ENCODE measurements around the gene CYP11A1.
"Not testable (repeated sequence)": the region's sequence is repeated elsewhere in the genome, so short reads cannot be mapped to it uniquely, and the experiment has no call there.

CYP11A1 gene

DNA sequence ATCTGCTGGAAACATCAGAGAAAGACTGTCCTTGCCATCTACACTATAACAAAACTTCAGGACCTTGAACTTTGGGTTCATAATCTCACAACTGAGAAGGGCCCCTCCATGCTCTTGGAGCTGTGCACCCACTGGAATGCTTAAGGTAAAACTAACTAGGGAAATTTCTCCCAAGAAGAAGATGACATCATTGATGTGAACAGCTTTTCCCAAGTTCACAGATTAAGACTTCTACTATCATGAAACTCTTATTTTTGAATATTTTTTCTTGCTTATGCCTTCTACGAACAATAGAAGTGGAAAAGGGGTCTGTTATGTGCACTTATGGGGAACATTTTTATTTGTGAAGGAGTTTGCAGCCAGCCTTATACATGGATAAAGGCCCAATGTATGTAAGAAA lies 5.0 kb downstream of the CYP11A1 start:
- Histone ChIP-seq H3K4ac (ENCODE audit: low read depth, low read length) (no peak overlapping the region), H3K4me2 (ENCODE audit: low read length) (no peak overlapping the region), H3K9ac (ENCODE audit: low read length) (no peak overlapping the region), H2BK5ac (ENCODE audit: low read depth, low read length, poor library complexity) (no peak overlapping the region), H3K36me3 (ENCODE audit: control insufficient read depth in 1 of 2, insufficient read depth in 2 of 2, low read length in 2 of 2) (peaks cover 0 to 1% of the 10 kb centered on the region in 2 experiments), H3K23ac (ENCODE audit: low read length) (no peak overlapping the region), H3K27ac (ENCODE audit: low read depth, low read length) (no peak overlapping the region), H3K14ac (ENCODE audit: low read length) (no peak overlapping the region), H3K9me3 (ENCODE audit: insufficient read depth, low read depth, low read length) (no peaks in the 10 kb centered on the region), H3K4me3 (ENCODE audit: low read depth, low read length) (no peak overlapping the region), H2BK12ac (ENCODE audit: low read length) (no peak overlapping the region), H2BK120ac (ENCODE audit: insufficient read depth, low read length, poor library complexity) (no peak overlapping the region), H3K79me1 (ENCODE audit: low read length) (peaks cover 25% of the 10 kb centered on the region), H4K91ac (ENCODE audit: low read depth, low read length) (no peak overlapping the region), H2AK5ac (ENCODE audit: low read length) (no peak overlapping the region), H3K18ac (ENCODE audit: low read length) (no peak overlapping the region), H3K27me3 (ENCODE audit: insufficient read depth, low read length) (no peaks in the 10 kb centered on the region), H4K12ac (ENCODE audit: low read depth, low read length) (no peak overlapping the region), H3K79me2 (ENCODE audit: control insufficient read depth, insufficient read depth, low read length, poor library complexity) (peaks cover 12% of the 10 kb centered on the region), H4K8ac (ENCODE audit: low read depth, low read length) (no peak overlapping the region), H3K4me1 (ENCODE audit: control insufficient read depth in 1 of 2, insufficient read depth in 2 of 2, low read length in 2 of 2) (peaks cover 10 to 13% of the 10 kb centered on the region in 2 experiments), H2AFZ (ENCODE audit: insufficient read depth, low read length, poor library complexity) (no peak overlapping the region)
- no peak for DNase-seq
- no CpG with 5 or more reads among the region's 1 CpG for WGBS (ENCODE audit: extremely low coverage, insufficient coverage, insufficient read length)

DNA sequence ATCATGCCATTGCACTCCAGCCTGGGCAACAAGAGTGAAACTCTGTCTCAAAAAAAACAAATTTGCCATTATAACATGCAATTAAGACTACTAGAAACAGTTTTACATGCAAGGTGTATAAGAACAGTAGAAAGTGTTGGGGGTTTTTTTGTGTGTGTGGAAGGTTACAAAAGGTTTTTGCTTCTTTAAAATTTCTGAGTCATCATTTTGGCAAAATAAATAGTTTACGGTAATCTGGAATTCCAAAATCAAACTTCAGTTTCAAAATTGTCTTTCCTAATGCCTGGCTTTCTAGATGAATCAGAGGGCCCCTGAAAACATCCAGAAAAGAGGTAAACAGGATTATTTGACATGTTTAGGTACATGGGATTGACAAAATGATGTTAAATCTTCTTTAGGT lies 6.6 kb downstream of the CYP11A1 start:
- H2BK120ac ChIP-seq (ENCODE audit: insufficient read depth, low read length, poor library complexity); H3K9ac ChIP-seq (ENCODE audit: low read length); H3K4me2 ChIP-seq (ENCODE audit: low read length); H3K18ac ChIP-seq (ENCODE audit: low read length); H3K27ac ChIP-seq (ENCODE audit: low read depth, low read length); H3K4me1 ChIP-seq (ENCODE audit: control insufficient read depth in 1 of 2, insufficient read depth in 2 of 2, low read length in 2 of 2); DNase-seq; H3K36me3 ChIP-seq (ENCODE audit: control insufficient read depth in 1 of 2, insufficient read depth in 2 of 2, low read length in 2 of 2); H3K4me3 ChIP-seq (ENCODE audit: low read depth, low read length); H3K27me3 ChIP-seq (ENCODE audit: insufficient read depth, low read length); H2AFZ ChIP-seq (ENCODE audit: insufficient read depth, low read length, poor library complexity); H3K79me2 ChIP-seq (ENCODE audit: control insufficient read depth, insufficient read depth, low read length, poor library complexity); H3K14ac ChIP-seq (ENCODE audit: low read length); H4K8ac ChIP-seq (ENCODE audit: low read depth, low read length); H3K9me3 ChIP-seq (ENCODE audit: insufficient read depth, low read depth, low read length); H2AK5ac ChIP-seq (ENCODE audit: low read length); H3K23ac ChIP-seq (ENCODE audit: low read length); H4K12ac ChIP-seq (ENCODE audit: low read depth, low read length); H2BK12ac ChIP-seq (ENCODE audit: low read length); H2BK5ac ChIP-seq (ENCODE audit: low read depth, low read length, poor library complexity); H3K4ac ChIP-seq (ENCODE audit: low read depth, low read length): not testable (repeated sequence)
- H3K79me1 ChIP-seq (ENCODE audit: low read length): peaks cover 20% of the 10 kb centered on the region
- H4K91ac ChIP-seq (ENCODE audit: low read depth, low read length): peak overlapping the region; percentile 79
- WGBS (ENCODE audit: extremely low coverage, insufficient coverage, insufficient read length): no CpG with 5 or more reads among the region's 1 CpG

DNA sequence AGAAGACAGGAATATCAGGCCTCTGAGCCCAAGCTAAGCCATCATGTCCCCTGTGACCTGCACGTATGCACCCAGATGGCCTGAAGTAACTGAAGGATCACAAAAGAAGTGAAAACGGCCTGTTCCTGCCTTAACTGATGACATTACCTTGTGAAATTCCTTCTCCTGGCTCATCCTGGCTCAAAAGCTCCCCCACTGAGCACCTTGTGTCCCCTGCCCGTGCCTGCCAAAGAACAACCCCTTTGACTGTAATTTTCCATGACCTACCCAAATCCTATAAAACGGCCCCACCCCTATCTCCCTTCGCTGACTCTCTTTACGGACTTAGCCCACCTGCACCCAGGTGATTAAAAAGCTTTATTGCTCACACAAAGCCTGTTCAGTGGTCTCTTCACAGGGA lies 8.1 kb downstream of the CYP11A1 start:
- H4K91ac ChIP-seq (ENCODE audit: low read depth, low read length): peak overlapping the region; percentile 81
- H2AFZ ChIP-seq (ENCODE audit: insufficient read depth, low read length, poor library complexity); H3K4me1 ChIP-seq (ENCODE audit: control insufficient read depth in 1 of 2, insufficient read depth in 2 of 2, low read length in 2 of 2); H3K27me3 ChIP-seq (ENCODE audit: insufficient read depth, low read length); H3K23ac ChIP-seq (ENCODE audit: low read length); DNase-seq; H3K79me2 ChIP-seq (ENCODE audit: control insufficient read depth, insufficient read depth, low read length, poor library complexity); H3K4me2 ChIP-seq (ENCODE audit: low read length); H3K79me1 ChIP-seq (ENCODE audit: low read length); H3K36me3 ChIP-seq (ENCODE audit: control insufficient read depth in 1 of 2, insufficient read depth in 2 of 2, low read length in 2 of 2); H3K9ac ChIP-seq (ENCODE audit: low read length); H3K4me3 ChIP-seq (ENCODE audit: low read depth, low read length); H3K14ac ChIP-seq (ENCODE audit: low read length); H2AK5ac ChIP-seq (ENCODE audit: low read length); H3K9me3 ChIP-seq (ENCODE audit: insufficient read depth, low read depth, low read length); H4K12ac ChIP-seq (ENCODE audit: low read depth, low read length): not testable (repeated sequence)
- peak overlapping the region; percentile 88 for H2BK5ac ChIP-seq (ENCODE audit: low read depth, low read length, poor library complexity)
- no CpG with 5 or more reads among the region's 6 CpGs for WGBS (ENCODE audit: extremely low coverage, insufficient coverage, insufficient read length)
- peak overlapping the region; percentile 21 for H3K4ac ChIP-seq (ENCODE audit: low read depth, low read length)
- peak overlapping the region; percentile 77 for H3K27ac ChIP-seq (ENCODE audit: low read depth, low read length)
- H2BK12ac ChIP-seq (ENCODE audit: low read length): peak overlapping the region; percentile 24
- H2BK120ac ChIP-seq (ENCODE audit: insufficient read depth, low read length, poor library complexity): peak overlapping the region; percentile 1
- peak overlapping the region; percentile 62 for H4K8ac ChIP-seq (ENCODE audit: low read depth, low read length)
- H3K18ac ChIP-seq (ENCODE audit: low read length): peak overlapping the region; percentile 46

DNA sequence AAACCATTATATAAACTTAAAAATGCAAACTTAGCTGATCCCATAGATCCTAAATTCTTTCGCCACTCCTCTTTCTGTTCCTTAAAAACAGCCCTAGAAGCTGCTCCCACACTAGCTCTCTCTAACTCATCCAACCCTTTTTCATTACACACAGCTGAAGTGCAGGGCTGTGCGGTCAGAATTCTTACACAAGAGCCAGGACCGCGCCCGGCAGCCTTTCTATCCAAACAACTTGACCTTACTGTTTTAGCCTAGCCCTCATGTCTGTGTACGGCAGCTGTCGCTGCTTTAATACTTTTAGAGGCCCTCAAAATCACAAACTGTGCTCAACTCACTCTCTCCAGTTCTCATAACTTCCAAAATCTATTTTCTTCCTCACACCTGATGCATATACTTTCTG lies 9.9 kb downstream of the CYP11A1 start:
- not testable (repeated sequence) for H3K27me3 ChIP-seq (ENCODE audit: insufficient read depth, low read length); H3K4me3 ChIP-seq (ENCODE audit: low read depth, low read length); H3K79me1 ChIP-seq (ENCODE audit: low read length); H4K8ac ChIP-seq (ENCODE audit: low read depth, low read length); H3K79me2 ChIP-seq (ENCODE audit: control insufficient read depth, insufficient read depth, low read length, poor library complexity); H3K9ac ChIP-seq (ENCODE audit: low read length); H2AK5ac ChIP-seq (ENCODE audit: low read length); H3K18ac ChIP-seq (ENCODE audit: low read length); H3K4me2 ChIP-seq (ENCODE audit: low read length); H3K4me1 ChIP-seq (ENCODE audit: control insufficient read depth in 1 of 2, insufficient read depth in 2 of 2, low read length in 2 of 2); H3K9me3 ChIP-seq (ENCODE audit: insufficient read depth, low read depth, low read length); H2BK12ac ChIP-seq (ENCODE audit: low read length); H3K14ac ChIP-seq (ENCODE audit: low read length); H3K36me3 ChIP-seq (ENCODE audit: control insufficient read depth in 1 of 2, insufficient read depth in 2 of 2, low read length in 2 of 2); H2BK120ac ChIP-seq (ENCODE audit: insufficient read depth, low read length, poor library complexity); H3K23ac ChIP-seq (ENCODE audit: low read length); H3K27ac ChIP-seq (ENCODE audit: low read depth, low read length); H4K12ac ChIP-seq (ENCODE audit: low read depth, low read length); H3K4ac ChIP-seq (ENCODE audit: low read depth, low read length); H2AFZ ChIP-seq (ENCODE audit: insufficient read depth, low read length, poor library complexity)
- H2BK5ac ChIP-seq (ENCODE audit: low read depth, low read length, poor library complexity): peak overlapping the region; percentile 40
- peak overlapping the region; percentile 24 for H4K91ac ChIP-seq (ENCODE audit: low read depth, low read length)
- WGBS (ENCODE audit: extremely low coverage, insufficient coverage, insufficient read length): no CpG with 5 or more reads among the region's 7 CpGs
- peak; percentile 33 to 47 for DNase-seq

All from trophoblast cell (in vitro differentiated cells and primary cell).